GM12801 (cell line): ENCODE data around the gene MDM2.

Experiments used
- TF ChIP-seq, protein P1 (sequence below): IDR thresholded peaks from one replicate; pipeline ENCODE4 v1.5.1; 2011; ENCODE audit warnings: control low read depth; ENCODE audit not compliant: insufficient read length; ENCODE audit errors: extremely low read depth

Gene MDM2

DNA sequence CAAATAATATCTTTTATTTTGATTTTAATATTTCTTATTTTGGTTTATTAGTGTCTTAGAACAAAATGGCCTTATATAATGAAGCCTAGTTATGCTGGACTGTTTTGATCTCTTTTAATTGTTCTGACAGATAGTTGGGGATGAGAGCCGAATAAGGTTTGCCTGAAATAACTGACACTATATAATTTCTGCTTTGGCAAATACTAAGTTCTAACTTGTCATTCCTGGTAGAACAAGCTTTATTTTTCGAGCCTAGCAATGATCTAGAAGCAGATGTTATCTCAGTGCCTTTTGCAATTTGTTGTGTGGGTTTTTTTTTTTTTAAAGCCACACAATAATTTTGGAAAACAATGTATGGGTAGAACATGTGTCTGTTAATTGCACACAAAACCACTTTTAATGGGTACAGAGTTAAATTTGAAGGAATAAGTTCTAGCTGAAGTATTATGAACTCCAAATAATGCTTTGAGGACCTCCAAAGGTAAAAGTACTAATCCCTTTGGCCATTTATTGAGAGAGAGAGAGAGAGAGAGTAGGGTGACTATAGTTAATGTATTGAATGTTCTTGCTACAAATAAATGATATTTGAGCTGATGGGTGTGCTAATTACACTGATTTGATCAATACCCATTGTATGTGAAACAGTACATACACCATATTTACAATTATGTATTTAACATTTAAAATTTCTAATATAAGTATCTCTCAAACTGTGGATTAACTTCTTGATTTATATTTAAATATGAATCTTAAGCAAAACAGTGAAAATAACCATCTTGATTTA, 35.0 kb downstream of the MDM2 start:
- TF ChIP-seq, protein P1, sequence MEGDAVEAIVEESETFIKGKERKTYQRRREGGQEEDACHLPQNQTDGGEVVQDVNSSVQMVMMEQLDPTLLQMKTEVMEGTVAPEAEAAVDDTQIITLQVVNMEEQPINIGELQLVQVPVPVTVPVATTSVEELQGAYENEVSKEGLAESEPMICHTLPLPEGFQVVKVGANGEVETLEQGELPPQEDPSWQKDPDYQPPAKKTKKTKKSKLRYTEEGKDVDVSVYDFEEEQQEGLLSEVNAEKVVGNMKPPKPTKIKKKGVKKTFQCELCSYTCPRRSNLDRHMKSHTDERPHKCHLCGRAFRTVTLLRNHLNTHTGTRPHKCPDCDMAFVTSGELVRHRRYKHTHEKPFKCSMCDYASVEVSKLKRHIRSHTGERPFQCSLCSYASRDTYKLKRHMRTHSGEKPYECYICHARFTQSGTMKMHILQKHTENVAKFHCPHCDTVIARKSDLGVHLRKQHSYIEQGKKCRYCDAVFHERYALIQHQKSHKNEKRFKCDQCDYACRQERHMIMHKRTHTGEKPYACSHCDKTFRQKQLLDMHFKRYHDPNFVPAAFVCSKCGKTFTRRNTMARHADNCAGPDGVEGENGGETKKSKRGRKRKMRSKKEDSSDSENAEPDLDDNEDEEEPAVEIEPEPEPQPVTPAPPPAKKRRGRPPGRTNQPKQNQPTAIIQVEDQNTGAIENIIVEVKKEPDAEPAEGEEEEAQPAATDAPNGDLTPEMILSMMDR, result no peak

DNA sequence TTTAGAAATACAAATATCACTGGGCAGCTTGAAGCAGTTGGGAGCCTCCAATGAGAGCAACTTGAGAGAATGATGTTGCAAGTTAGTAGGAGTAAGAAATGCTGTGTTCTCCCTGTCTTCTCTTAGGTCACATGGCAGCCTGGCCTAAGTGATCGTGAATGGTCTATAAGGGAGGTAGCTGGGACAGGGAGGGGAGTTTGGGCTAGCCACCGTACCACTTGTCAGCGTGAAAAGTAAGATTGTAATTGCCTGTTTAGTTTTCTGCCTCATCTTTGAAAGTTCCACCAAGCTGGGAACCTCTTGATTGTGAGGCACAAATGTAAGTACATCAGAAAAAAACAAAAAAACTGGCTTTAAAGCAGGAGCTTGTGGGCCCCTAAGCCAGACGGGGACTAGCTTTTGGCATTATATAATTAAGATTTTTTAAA, 36.4 kb downstream of the MDM2 start:
- TF ChIP-seq, protein P1, result no peak

DNA sequence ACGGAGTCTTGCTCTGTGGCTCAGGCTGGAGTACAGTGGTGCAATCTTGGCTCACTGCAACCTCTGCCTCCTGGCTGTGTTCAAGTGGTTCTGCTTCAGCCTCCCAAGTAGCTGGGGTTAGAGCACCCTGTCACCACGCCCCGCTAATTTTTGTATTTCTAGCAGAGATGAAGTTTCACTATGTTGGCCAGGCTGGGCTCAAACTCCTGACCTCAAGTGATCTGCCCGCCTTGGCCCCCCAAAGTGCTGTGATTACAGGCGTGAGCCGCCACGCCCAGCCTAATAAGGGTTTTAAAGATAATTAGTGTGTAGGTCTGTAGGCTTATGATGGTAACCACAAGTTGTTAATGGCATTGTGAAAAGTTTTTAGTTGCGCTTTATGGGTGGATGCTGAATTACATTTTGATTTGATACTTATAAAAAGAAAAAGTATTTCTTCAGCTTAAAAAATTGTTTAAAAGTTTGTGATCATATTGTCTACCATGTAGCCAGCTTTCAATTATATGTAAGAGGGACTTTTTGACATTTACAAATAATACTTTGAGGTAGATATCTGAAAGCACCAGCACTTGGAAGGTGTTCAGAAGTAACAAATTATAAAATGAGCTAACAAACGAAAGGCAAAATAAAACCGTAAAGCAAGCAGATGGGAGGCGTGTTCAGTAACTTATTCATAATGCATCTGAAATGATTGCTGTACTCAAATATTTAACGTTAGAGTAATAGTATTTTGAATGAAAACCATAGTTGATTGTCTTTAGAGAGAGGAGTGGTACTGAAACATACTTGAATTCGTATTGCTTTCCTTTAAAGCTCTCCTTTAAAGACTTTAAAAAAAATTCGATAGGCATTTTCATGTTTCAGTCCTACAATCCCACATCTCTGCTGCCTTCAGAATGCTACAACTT, 37.1 kb downstream of the MDM2 start:
- TF ChIP-seq, protein P1, result no peak

- TF ChIP-seq, protein P1, result no peak
Measured at GRCh38 chr12:68846811-68847210, 38.8 kb downstream of the MDM2 start.

GRCh38 chr12:68850390-68850789, 42.4 kb downstream of the MDM2 start:
- TF ChIP-seq, protein P1, result no peak

- TF ChIP-seq, protein P1, result no peak
Measured at GRCh38 chr12:68851592-68852306, 43.8 kb downstream of the MDM2 start.
